Astrocyte (in vitro differentiated cells and primary cell): Measurements from ENCODE around the gene DGUOK. TPM values are rescaled to one million over a fixed set of nuclear protein-coding genes. Genes with fewer than 3 reads are reported as not detected.

Experiments used
- DNase-seq: peaks from one replicate; pipeline ENCODE4 v3.0.0-alpha.2; 2010; ENCODE audit warnings: low read depth
- FAIRE-seq: peaks from 2 replicates; lab custom pipeline; 2011; peaks lifted over from hg19 to GRCh38; lab: Jason Lieb, UNC
- H2AFZ ChIP-seq: 2 replicates; pipeline ENCODE4 v1.6.0; 2012; ENCODE audit warnings: low read depth, low read length, inconsistent platforms
- H3K27ac ChIP-seq: 2 replicates; pipeline ENCODE4 v1.5.1; 2011; ENCODE audit warnings: low read depth, low read length, inconsistent platforms
- H3K27me3 ChIP-seq: 2 replicates; pipeline ENCODE4 v1.6.0; 2011; ENCODE audit warnings: low read length, inconsistent platforms; ENCODE audit not compliant: insufficient read depth
- H3K36me3 ChIP-seq: 2 replicates; pipeline ENCODE4 v1.5.1; 2011; ENCODE audit warnings: low read length, inconsistent platforms; ENCODE audit not compliant: insufficient read depth
- H3K4me1 ChIP-seq: 2 replicates; pipeline ENCODE4 v1.5.1; 2011; ENCODE audit warnings: low read length, inconsistent platforms; ENCODE audit not compliant: insufficient read depth
- H3K4me2 ChIP-seq: 2 replicates; pipeline ENCODE4 v1.6.0; 2012; ENCODE audit warnings: low read length, inconsistent platforms
- H3K4me3 ChIP-seq: 2 replicates; pipeline ENCODE4 v1.5.1; 2011; ENCODE audit warnings: low read depth, mild to moderate bottlenecking, low read length, inconsistent platforms; ENCODE audit not compliant: insufficient read depth
- H3K79me2 ChIP-seq: 2 replicates; pipeline ENCODE4 v1.6.0; 2012; ENCODE audit warnings: mild to moderate bottlenecking, low read length, inconsistent platforms; ENCODE audit not compliant: insufficient read depth
- H3K9ac ChIP-seq: 2 replicates; pipeline ENCODE4 v1.6.0; 2012; ENCODE audit warnings: mild to moderate bottlenecking, low read length, inconsistent platforms
- H3K9me3 ChIP-seq: 2 replicates; pipeline ENCODE4 v1.5.1; 2012; ENCODE audit warnings: low read depth, mild to moderate bottlenecking, low read length, inconsistent platforms; ENCODE audit not compliant: insufficient read depth
- H4K20me1 ChIP-seq: 2 replicates; pipeline ENCODE4 v1.6.0; 2012; ENCODE audit warnings: low read length, inconsistent platforms; ENCODE audit not compliant: insufficient read depth
- H3K27ac Mint-ChIP-seq: one replicate; pipeline ENCODE4 v1.8.0; 2021; ENCODE audit warnings: mild to moderate bottlenecking, mixed read lengths; ENCODE audit not compliant: unreplicated experiment
- H3K27me3 Mint-ChIP-seq: one replicate; pipeline ENCODE4 v1.8.0; 2021; ENCODE audit warnings: low read depth, mixed read lengths; ENCODE audit not compliant: unreplicated experiment
- H3K36me3 Mint-ChIP-seq: one replicate; pipeline ENCODE4 v1.8.0; 2021; ENCODE audit warnings: low read depth, mixed read lengths; ENCODE audit not compliant: unreplicated experiment
- H3K4me1 Mint-ChIP-seq: one replicate; pipeline ENCODE4 v1.8.0; 2021; ENCODE audit warnings: low read depth, mixed read lengths; ENCODE audit not compliant: unreplicated experiment
- H3K4me3 Mint-ChIP-seq: one replicate; pipeline ENCODE4 v1.8.0; 2021; ENCODE audit warnings: mild to moderate bottlenecking, moderate library complexity, mixed read lengths; ENCODE audit not compliant: unreplicated experiment
- H3K9me3 Mint-ChIP-seq: one replicate; pipeline ENCODE4 v1.8.0; 2021; ENCODE audit warnings: mild to moderate bottlenecking, mixed read lengths; ENCODE audit not compliant: unreplicated experiment
- EZH2 ChIP-seq: IDR thresholded peaks from 2 replicates; pipeline ENCODE4 v1.6.1; 2012; ENCODE audit warnings: mild to moderate bottlenecking, low read length, inconsistent platforms; ENCODE audit not compliant: insufficient read depth
- total RNA-seq: library from RNA; stranded (reverse); gene quantifications from 2 replicates; pipeline ENCODE4 v1.2.1, GENCODE V29; 2021
- TF ChIP-seq, protein P1 (sequence below): IDR thresholded peaks from 2 replicates; pipeline ENCODE4 v1.5.1; 2011; ENCODE audit warnings: low read depth, mild to moderate bottlenecking, inconsistent platforms, low read length, moderate library complexity; ENCODE audit not compliant: insufficient read depth

The DGUOK gene
- total RNA-seq, 1 donor from 2014 or later: 84.8 TPM

- Histone ChIP-seq H3K9me3 (no peaks in the 10 kb centered on the region), H3K79me2 (peaks cover 15% of the 10 kb centered on the region), H3K27ac (no peak overlapping the region), H3K4me3 (no peak overlapping the region), H3K9ac (no peak overlapping the region), H2AFZ (no peak overlapping the region), H3K4me2 (peak overlapping the region; percentile 79), H4K20me1 (peaks cover 7% of the 10 kb centered on the region), H3K36me3 (no peaks in the 10 kb centered on the region), H3K27me3 (peaks cover 8% of the 10 kb centered on the region), H3K4me1 (peaks cover 31% of the 10 kb centered on the region)
- H3K9me3 Mint-ChIP-seq: no peaks in the 10 kb centered on the region
- H3K4me1 Mint-ChIP-seq: peaks cover 31% of the 10 kb centered on the region
- no peak overlapping the region for H3K27ac Mint-ChIP-seq
- H3K36me3 Mint-ChIP-seq: peaks cover under 1% of the 10 kb centered on the region
- peaks cover 8% of the 10 kb centered on the region for H3K27me3 Mint-ChIP-seq
- TF ChIP-seq EZH2: peak; percentile 13
- TF ChIP-seq, protein P1, sequence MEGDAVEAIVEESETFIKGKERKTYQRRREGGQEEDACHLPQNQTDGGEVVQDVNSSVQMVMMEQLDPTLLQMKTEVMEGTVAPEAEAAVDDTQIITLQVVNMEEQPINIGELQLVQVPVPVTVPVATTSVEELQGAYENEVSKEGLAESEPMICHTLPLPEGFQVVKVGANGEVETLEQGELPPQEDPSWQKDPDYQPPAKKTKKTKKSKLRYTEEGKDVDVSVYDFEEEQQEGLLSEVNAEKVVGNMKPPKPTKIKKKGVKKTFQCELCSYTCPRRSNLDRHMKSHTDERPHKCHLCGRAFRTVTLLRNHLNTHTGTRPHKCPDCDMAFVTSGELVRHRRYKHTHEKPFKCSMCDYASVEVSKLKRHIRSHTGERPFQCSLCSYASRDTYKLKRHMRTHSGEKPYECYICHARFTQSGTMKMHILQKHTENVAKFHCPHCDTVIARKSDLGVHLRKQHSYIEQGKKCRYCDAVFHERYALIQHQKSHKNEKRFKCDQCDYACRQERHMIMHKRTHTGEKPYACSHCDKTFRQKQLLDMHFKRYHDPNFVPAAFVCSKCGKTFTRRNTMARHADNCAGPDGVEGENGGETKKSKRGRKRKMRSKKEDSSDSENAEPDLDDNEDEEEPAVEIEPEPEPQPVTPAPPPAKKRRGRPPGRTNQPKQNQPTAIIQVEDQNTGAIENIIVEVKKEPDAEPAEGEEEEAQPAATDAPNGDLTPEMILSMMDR: no peak
- peak overlapping the region; percentile 21 for H3K4me3 Mint-ChIP-seq
- FAIRE-seq (no peak), DNase-seq (peak; percentile 45)
These were observed 55.5 kb downstream of the DGUOK start for GRCh38 chr2:73982140-73982617.

- no peak for TF ChIP-seq EZH2
- TF ChIP-seq, protein P1: no peak
- no peaks in the 10 kb centered on the region for H3K9me3 Mint-ChIP-seq
- peaks cover 27% of the 10 kb centered on the region for H3K79me2 ChIP-seq
- peaks cover 2% of the 10 kb centered on the region for H3K36me3 Mint-ChIP-seq
- peak overlapping the region; percentile 44 for H3K9ac ChIP-seq
- H4K20me1 ChIP-seq: peaks cover 21% of the 10 kb centered on the region
- H3K27ac Mint-ChIP-seq: peak overlapping the region; percentile 79
- peak overlapping the region; percentile 59 for H2AFZ ChIP-seq
- H3K4me3 ChIP-seq: peak overlapping the region; percentile 51
- DNase-seq (no peak), FAIRE-seq (no peak)
- H3K4me1 ChIP-seq: peaks cover 40% of the 10 kb centered on the region
- H3K4me1 Mint-ChIP-seq: peaks cover 36% of the 10 kb centered on the region
- peaks cover 8% of the 10 kb centered on the region for H3K27me3 ChIP-seq
- H3K27ac ChIP-seq: no peak overlapping the region
- no peaks in the 10 kb centered on the region for H3K27me3 Mint-ChIP-seq
- H3K4me3 Mint-ChIP-seq: peak overlapping the region; percentile 86
- H3K4me2 ChIP-seq: peak overlapping the region; percentile 80
- H3K9me3 ChIP-seq: no peaks in the 10 kb centered on the region
- no peaks in the 10 kb centered on the region for H3K36me3 ChIP-seq
These were observed 56.9 kb downstream of the DGUOK start for GRCh38 chr2:73983322-73984202.
